ENCODE measurements around the gene IFNGR1. TPM values are rescaled to one million over a fixed set of nuclear protein-coding genes. Genes with fewer than 3 reads are reported as not detected.

Gene IFNGR1
- total RNA-seq, 1 experiment from 2014 or later: 19.5 TPM

DNA sequence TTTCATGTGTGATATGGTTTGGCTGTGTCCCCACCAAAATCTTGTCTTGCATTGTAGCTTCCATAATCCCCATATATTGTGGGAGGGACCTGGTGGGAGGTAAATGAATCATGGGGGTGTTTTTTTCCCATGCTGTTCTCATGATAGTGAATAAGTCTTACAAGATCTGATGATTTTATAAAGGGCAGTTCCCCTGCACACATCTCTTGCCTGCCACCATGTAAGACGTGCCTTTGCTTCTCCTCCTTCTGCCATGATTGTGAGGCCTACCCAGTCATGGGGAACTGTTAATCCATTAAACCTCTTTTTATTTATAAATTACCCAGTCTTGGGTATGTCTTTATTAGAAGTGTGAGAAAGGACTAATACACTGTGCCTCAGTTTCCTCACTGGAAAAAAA, 41.6 kb downstream of the IFNGR1 start:
- CTCF ChIA-PET: no interaction called here
- H3K9me2 ChIP-seq (ENCODE audit: insufficient read depth): no peaks in the 10 kb centered on the region
- H3K4me3 ChIP-seq: no peak overlapping the region
- no peaks in the 10 kb centered on the region for H3K36me3 ChIP-seq (ENCODE audit: low read depth)
- TF ChIP-seq, protein P1, sequence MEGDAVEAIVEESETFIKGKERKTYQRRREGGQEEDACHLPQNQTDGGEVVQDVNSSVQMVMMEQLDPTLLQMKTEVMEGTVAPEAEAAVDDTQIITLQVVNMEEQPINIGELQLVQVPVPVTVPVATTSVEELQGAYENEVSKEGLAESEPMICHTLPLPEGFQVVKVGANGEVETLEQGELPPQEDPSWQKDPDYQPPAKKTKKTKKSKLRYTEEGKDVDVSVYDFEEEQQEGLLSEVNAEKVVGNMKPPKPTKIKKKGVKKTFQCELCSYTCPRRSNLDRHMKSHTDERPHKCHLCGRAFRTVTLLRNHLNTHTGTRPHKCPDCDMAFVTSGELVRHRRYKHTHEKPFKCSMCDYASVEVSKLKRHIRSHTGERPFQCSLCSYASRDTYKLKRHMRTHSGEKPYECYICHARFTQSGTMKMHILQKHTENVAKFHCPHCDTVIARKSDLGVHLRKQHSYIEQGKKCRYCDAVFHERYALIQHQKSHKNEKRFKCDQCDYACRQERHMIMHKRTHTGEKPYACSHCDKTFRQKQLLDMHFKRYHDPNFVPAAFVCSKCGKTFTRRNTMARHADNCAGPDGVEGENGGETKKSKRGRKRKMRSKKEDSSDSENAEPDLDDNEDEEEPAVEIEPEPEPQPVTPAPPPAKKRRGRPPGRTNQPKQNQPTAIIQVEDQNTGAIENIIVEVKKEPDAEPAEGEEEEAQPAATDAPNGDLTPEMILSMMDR (conservative IDR thresholded peaks at IDR 0.05): no peak
- TF ChIP-seq EZH2 (IDR thresholded peaks at IDR 0.05; ENCODE audit: low read depth): no peak
- H3K27me3 ChIP-seq (ENCODE audit: insufficient read depth, low read depth): no peaks in the 10 kb centered on the region
- no peak for DNase-seq
- peaks cover 5% of the 10 kb centered on the region for H3K4me1 ChIP-seq (replicated peaks; ENCODE audit: insufficient read depth)
- intact Hi-C loops (cut with micrococcal nuclease; ENCODE audit: unreplicated experiment): no loop called here
- H3F3A ChIP-seq (ENCODE audit: insufficient read depth, low read depth): peaks cover 5% of the 10 kb centered on the region
- no peaks in the 10 kb centered on the region for H3K79me2 ChIP-seq (ENCODE audit: low read depth)
- POLR2A ChIA-PET (ENCODE audit: unreplicated experiment): no interaction called here
- no peaks in the 10 kb centered on the region for H4K20me1 ChIP-seq (ENCODE audit: insufficient read depth)
- no peak overlapping the region for H2AFZ ChIP-seq
- peaks cover 14% of the 10 kb centered on the region for H3K9me3 ChIP-seq (ENCODE audit: insufficient read depth, low read depth)
- no peak overlapping the region for H3K27ac ChIP-seq
- no TSS peak for BruUV-seq (replicated peaks)
- no peak overlapping the region for H3K4me2 ChIP-seq

DNA sequence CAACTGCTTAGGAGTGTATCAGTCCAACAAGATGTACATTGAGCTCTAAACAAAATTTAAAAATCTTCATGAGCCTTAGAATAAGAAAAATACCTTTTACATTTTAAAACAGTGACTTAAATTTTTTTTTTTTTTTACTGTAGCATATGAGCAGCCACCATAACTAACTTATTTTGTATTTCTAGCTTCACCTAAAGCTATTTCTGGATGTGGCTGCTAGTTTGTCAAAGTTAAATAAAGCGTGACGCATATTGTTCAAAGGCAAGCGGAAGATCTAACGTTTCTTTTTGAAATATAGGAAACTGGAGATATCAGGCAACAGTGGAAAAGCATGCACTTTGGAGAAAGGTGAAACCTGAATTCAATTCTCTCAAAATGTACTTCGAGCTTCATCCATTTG, 42.5 kb downstream of the IFNGR1 start:
- Histone ChIP-seq H2AFZ (no peak overlapping the region), H3K4me1 (replicated peaks; ENCODE audit: insufficient read depth) (peaks cover 14% of the 10 kb centered on the region), H3K36me3 (ENCODE audit: low read depth) (no peaks in the 10 kb centered on the region), H3K4me2 (no peak overlapping the region), H3K79me2 (ENCODE audit: low read depth) (no peaks in the 10 kb centered on the region), H3F3A (ENCODE audit: insufficient read depth, low read depth) (peaks cover 10% of the 10 kb centered on the region), H3K4me3 (no peak overlapping the region), H3K9me3 (ENCODE audit: insufficient read depth, low read depth) (peaks cover 6% of the 10 kb centered on the region; the same call in 1 of the 2 replicates), H3K27ac (no peak overlapping the region), H4K20me1 (ENCODE audit: insufficient read depth) (no peaks in the 10 kb centered on the region), H3K27me3 (ENCODE audit: insufficient read depth, low read depth) (no peaks in the 10 kb centered on the region), H3K9me2 (ENCODE audit: insufficient read depth) (no peaks in the 10 kb centered on the region)
- CTCF ChIA-PET: no interaction called here
- TF ChIP-seq, protein P1 (conservative IDR thresholded peaks at IDR 0.05): no peak
- no peak for TF ChIP-seq EZH2 (IDR thresholded peaks at IDR 0.05; ENCODE audit: low read depth)
- POLR2A ChIA-PET (ENCODE audit: unreplicated experiment): no interaction called here
- no TSS peak for BruUV-seq (replicated peaks)
- intact Hi-C loops (cut with micrococcal nuclease; ENCODE audit: unreplicated experiment): no loop called here
- no peak for DNase-seq

DNA sequence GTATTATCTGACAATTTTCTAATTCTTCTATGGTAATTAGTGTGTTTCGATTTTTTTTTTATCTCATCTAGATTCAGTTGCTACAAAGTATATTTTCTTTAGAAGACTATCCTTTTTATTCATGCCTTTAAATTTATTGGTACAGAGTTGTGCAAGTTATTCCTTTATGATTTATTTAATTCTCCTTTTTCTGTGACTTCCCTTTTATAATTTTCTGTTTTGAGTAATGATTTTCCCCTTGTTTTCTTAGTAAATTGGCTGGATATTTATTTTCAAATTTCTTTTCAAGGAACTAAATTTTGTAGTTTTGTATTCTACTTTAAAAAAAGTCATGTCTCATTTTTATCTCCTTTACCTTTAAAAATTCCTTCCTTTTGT, 43.3 kb downstream of the IFNGR1 start:
- Histone ChIP-seq H3K4me1 (replicated peaks; ENCODE audit: insufficient read depth) (peaks cover 18% of the 10 kb centered on the region), H3K9me3 (ENCODE audit: insufficient read depth, low read depth) (no peaks in the 10 kb centered on the region), H3F3A (ENCODE audit: insufficient read depth, low read depth) (peaks cover 10% of the 10 kb centered on the region), H4K20me1 (ENCODE audit: insufficient read depth) (no peaks in the 10 kb centered on the region), H3K27ac (no peak overlapping the region), H3K79me2 (ENCODE audit: low read depth) (no peaks in the 10 kb centered on the region), H2AFZ (no peak overlapping the region), H3K9me2 (ENCODE audit: insufficient read depth) (no peaks in the 10 kb centered on the region), H3K27me3 (ENCODE audit: insufficient read depth, low read depth) (no peaks in the 10 kb centered on the region), H3K36me3 (ENCODE audit: low read depth) (no peaks in the 10 kb centered on the region), H3K4me3 (no peak overlapping the region), H3K4me2 (no peak overlapping the region)
- no peak for DNase-seq
- ChIA-PET CTCF (interaction anchor here (0.6 kb wide), 1 partner anchor 498 kb away, joined by 6 read pairs; no protein-coding TSS in a partner anchor), POLR2A (ENCODE audit: unreplicated experiment) (no interaction called here)
- TF ChIP-seq, protein P1 (conservative IDR thresholded peaks at IDR 0.05): no peak
- TF ChIP-seq EZH2 (IDR thresholded peaks at IDR 0.05; ENCODE audit: low read depth): no peak
- no TSS peak for BruUV-seq (replicated peaks)
- intact Hi-C loops (cut with micrococcal nuclease; ENCODE audit: unreplicated experiment): no loop called here

Measured in PC-9 (cell line).